Sigmoid colon (tissue), 4 donors: Measurements from ENCODE around the gene YEATS2.

Experiments used
- POLR2A ChIP-seq, 2 donors: fragments of 450-650 bp; IDR thresholded peaks; one replicate each; pipeline ENCODE4 v1.6.1; 2016; ENCODE audit warnings: antibody characterized with exemption in 2 of 2, mild to moderate bottlenecking in 2 of 2, moderate library complexity in 2 of 2
- POLR2AphosphoS5 ChIP-seq, 4 donors: sonication (generic); formaldehyde crosslinking; IDR thresholded peaks; one replicate each; pipeline ENCODE4 v1.6.1; 2017; ENCODE audit warnings: antibody characterized with exemption in 4 of 4
- TF ChIP-seq, protein P1 (sequence below), 4 experiments: fragments of 450-650 bp in 3 of 4; fragments of 200-600 bp in 1 of 4; IDR thresholded peaks; one replicate each; pipeline ENCODE4 v1.5.1; 2016 to 2019; ENCODE audit warnings: antibody characterized with exemption in 4 of 4, mild to moderate bottlenecking in 3 of 4, moderate library complexity in 2 of 4

DNA sequence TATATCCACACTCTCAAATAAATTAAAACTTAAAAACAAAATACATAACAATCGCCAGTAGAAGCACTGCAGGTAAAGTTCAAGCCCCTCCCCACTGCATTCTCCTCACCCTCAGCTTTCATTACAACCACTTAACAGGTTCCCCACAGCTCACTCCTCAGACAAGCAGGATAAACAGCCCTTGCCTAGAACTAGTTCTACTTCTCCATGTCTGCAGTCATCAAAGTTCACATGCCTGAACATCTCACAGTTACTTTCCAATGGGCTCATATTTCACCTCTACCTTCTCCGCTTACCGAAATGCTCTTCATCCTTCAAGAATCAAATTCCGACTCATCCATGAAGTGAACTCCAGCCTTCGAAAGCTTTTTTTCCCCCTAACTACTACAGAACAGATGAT, 4.1 kb downstream of the YEATS2 start:
- TF ChIP-seq, protein P1, sequence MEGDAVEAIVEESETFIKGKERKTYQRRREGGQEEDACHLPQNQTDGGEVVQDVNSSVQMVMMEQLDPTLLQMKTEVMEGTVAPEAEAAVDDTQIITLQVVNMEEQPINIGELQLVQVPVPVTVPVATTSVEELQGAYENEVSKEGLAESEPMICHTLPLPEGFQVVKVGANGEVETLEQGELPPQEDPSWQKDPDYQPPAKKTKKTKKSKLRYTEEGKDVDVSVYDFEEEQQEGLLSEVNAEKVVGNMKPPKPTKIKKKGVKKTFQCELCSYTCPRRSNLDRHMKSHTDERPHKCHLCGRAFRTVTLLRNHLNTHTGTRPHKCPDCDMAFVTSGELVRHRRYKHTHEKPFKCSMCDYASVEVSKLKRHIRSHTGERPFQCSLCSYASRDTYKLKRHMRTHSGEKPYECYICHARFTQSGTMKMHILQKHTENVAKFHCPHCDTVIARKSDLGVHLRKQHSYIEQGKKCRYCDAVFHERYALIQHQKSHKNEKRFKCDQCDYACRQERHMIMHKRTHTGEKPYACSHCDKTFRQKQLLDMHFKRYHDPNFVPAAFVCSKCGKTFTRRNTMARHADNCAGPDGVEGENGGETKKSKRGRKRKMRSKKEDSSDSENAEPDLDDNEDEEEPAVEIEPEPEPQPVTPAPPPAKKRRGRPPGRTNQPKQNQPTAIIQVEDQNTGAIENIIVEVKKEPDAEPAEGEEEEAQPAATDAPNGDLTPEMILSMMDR (IDR thresholded peaks at IDR 0.05), result no peak
- TF ChIP-seq POLR2A (IDR thresholded peaks at IDR 0.05), result no peak
- TF ChIP-seq POLR2AphosphoS5 (IDR thresholded peaks at IDR 0.05), result no peak
